ENCODE results near the gene NECAB3. TPM values are rescaled to one million over a fixed set of nuclear protein-coding genes. Genes with fewer than 3 reads are reported as not detected.

Gene NECAB3
- total RNA-seq, 1 donor from 2014 or later: 19.2 TPM

- Histone ChIP-seq H2AFZ (replicated peaks) (no peak overlapping the region), H3K9me3 (ENCODE audit: low read depth) (no peaks in the 10 kb centered on the region), H3K4me2 (no peak overlapping the region), H3K27ac (no peak overlapping the region), H3K27me3 (no peaks in the 10 kb centered on the region), H4K20me1 (ENCODE audit: low read depth) (peaks cover 12% of the 10 kb centered on the region), H3K79me2 (ENCODE audit: low read depth) (peaks cover 12% of the 10 kb centered on the region), H3K9ac (no peak overlapping the region), H3K36me3 (no peaks in the 10 kb centered on the region), H3K4me1 (peaks cover 31% of the 10 kb centered on the region), H3K4me3 (no peak overlapping the region), H3F3A (ENCODE audit: low read depth) (peaks cover 36% of the 10 kb centered on the region)
- DNase-seq (ENCODE audit: low spot score): no peak
- Mint-ChIP-seq H3K9me3 (no peaks in the 10 kb centered on the region), H3K36me3 (no peaks in the 10 kb centered on the region), H3K27me3 (ENCODE audit: insufficient read depth, low read depth) (peaks cover 6% of the 10 kb centered on the region), H3K4me1 (peaks cover 38% of the 10 kb centered on the region), H3K4me3 (no peak overlapping the region), H3K27ac (no peak overlapping the region)
- no peak for TF ChIP-seq CTCF (IDR thresholded peaks at IDR 0.05)
- no peak for TF ChIP-seq EZH2 (IDR thresholded peaks at IDR 0.05)
- no peak for TF ChIP-seq EZH2phosphoT487 (IDR thresholded peaks at IDR 0.05)
Observed at GRCh38 chr20:33689493-33689892, 15.3 kb upstream of the NECAB3 start.

- Histone ChIP-seq H3K9me3 (ENCODE audit: low read depth) (no peaks in the 10 kb centered on the region), H3F3A (ENCODE audit: low read depth) (peaks cover 31% of the 10 kb centered on the region), H2AFZ (replicated peaks) (no peak overlapping the region), H3K4me2 (no peak overlapping the region), H3K4me3 (no peak overlapping the region), H3K36me3 (no peaks in the 10 kb centered on the region), H3K27ac (no peak overlapping the region), H3K27me3 (no peaks in the 10 kb centered on the region), H4K20me1 (ENCODE audit: low read depth) (peaks cover 17% of the 10 kb centered on the region), H3K9ac (no peak overlapping the region), H3K4me1 (peaks cover 31% of the 10 kb centered on the region), H3K79me2 (ENCODE audit: low read depth) (peaks cover 17% of the 10 kb centered on the region)
- peaks cover 35% of the 10 kb centered on the region for H3K4me1 Mint-ChIP-seq
- TF ChIP-seq EZH2 (IDR thresholded peaks at IDR 0.05) (no peak), EZH2phosphoT487 (IDR thresholded peaks at IDR 0.05) (no peak), CTCF (IDR thresholded peaks at IDR 0.05) (no peak)
- H3K27ac Mint-ChIP-seq: no peak overlapping the region
- H3K4me3 Mint-ChIP-seq: no peak overlapping the region
- H3K27me3 Mint-ChIP-seq (ENCODE audit: insufficient read depth, low read depth): peaks cover 6% of the 10 kb centered on the region
- H3K36me3 Mint-ChIP-seq: no peaks in the 10 kb centered on the region
- no peaks in the 10 kb centered on the region for H3K9me3 Mint-ChIP-seq
- no peak for DNase-seq (ENCODE audit: low spot score)
Observed at GRCh38 chr20:33688938-33689424, 14.8 kb upstream of the NECAB3 start.

- Histone ChIP-seq H3K4me3 (no peak overlapping the region), H3K9me3 (ENCODE audit: low read depth) (no peaks in the 10 kb centered on the region), H2AFZ (replicated peaks) (no peak overlapping the region), H3K9ac (no peak overlapping the region), H3K27ac (no peak overlapping the region), H3F3A (ENCODE audit: low read depth) (peaks cover 24% of the 10 kb centered on the region), H3K36me3 (no peaks in the 10 kb centered on the region), H3K27me3 (no peaks in the 10 kb centered on the region), H3K79me2 (ENCODE audit: low read depth) (peaks cover 24% of the 10 kb centered on the region), H3K4me1 (peaks cover 25% of the 10 kb centered on the region), H3K4me2 (no peak overlapping the region), H4K20me1 (ENCODE audit: low read depth) (peaks cover 24% of the 10 kb centered on the region)
- no peak for DNase-seq (ENCODE audit: low spot score)
- no peaks in the 10 kb centered on the region for H3K36me3 Mint-ChIP-seq
- H3K27ac Mint-ChIP-seq: no peak overlapping the region
- TF ChIP-seq EZH2phosphoT487 (IDR thresholded peaks at IDR 0.05) (no peak), EZH2 (IDR thresholded peaks at IDR 0.05) (no peak), CTCF (IDR thresholded peaks at IDR 0.05) (no peak)
- H3K4me3 Mint-ChIP-seq: no peak overlapping the region
- H3K4me1 Mint-ChIP-seq: peaks cover 28% of the 10 kb centered on the region
- H3K27me3 Mint-ChIP-seq (ENCODE audit: insufficient read depth, low read depth): peaks cover 5% of the 10 kb centered on the region
- H3K9me3 Mint-ChIP-seq: no peaks in the 10 kb centered on the region
Observed at GRCh38 chr20:33687993-33688937, 14.0 kb upstream of the NECAB3 start.
